IMR-90 (cell line): ENCODE data around the gene PLPP3. TPM values are rescaled to one million over a fixed set of nuclear protein-coding genes. Genes with fewer than 3 reads are reported as not detected.

ENCODE experiments used
- ATAC-seq: fragments of 200-7000 bp; cut with Tn5 transposase; 2 replicates; pipeline ENCODE4 v1.9.1; 2020; ENCODE audit warnings: low read depth, mild to moderate bottlenecking, moderate library complexity
- BruUV-seq: library from RNA; stranded (reverse); fragments of 400-500 nt; replicated peaks from 2 replicates; lab custom pipeline; 2021; lab: Mats Ljungman, UMichigan
- CTCF ChIA-PET: fragments of 300-600 bp; formaldehyde crosslinking; extraction: SDS; loops from one replicate; lab custom pipeline; 2021; ENCODE audit warnings: antibody characterized with exemption; lab: Yijun Ruan, JAX
- POLR2A ChIA-PET: fragments of 300-600 bp; sonication (Branson Sonifier 250); formaldehyde crosslinking; loops from one replicate; lab custom pipeline; 2022; ENCODE audit warnings: antibody characterized with exemption; ENCODE audit not compliant: unreplicated experiment; lab: Charles Lee
- DNase-seq: peaks from one replicate; pipeline ENCODE4 v3.0.0; 2013
- H2AFZ ChIP-seq: replicated peaks from 2 replicates; pipeline ENCODE3; 2013; ENCODE audit warnings: low read length, mild to moderate bottlenecking; ENCODE audit not compliant: poor library complexity
- H2AK5ac ChIP-seq: 2 replicates; pipeline ENCODE4 v1.6.1; 2013; ENCODE audit warnings: low read depth, low read length, inconsistent platforms
- H2AK9ac ChIP-seq: replicated peaks from 2 replicates; pipeline ENCODE3; 2013; ENCODE audit warnings: mild to moderate bottlenecking, low read depth, low read length, moderate library complexity; ENCODE audit not compliant: poor library complexity
- H2BK120ac ChIP-seq: 2 replicates; pipeline ENCODE4 v1.6.1; 2013; ENCODE audit warnings: low read depth, low read length, inconsistent platforms
- H2BK15ac ChIP-seq: 3 replicates; pipeline ENCODE4 v1.6.1; 2013; ENCODE audit warnings: low read depth, low read length, inconsistent platforms
- H2BK20ac ChIP-seq: 2 replicates; pipeline ENCODE4 v1.6.1; 2013; ENCODE audit warnings: low read depth, mild to moderate bottlenecking, inconsistent platforms, low read length, moderate library complexity
- H2BK5ac ChIP-seq: 2 replicates; pipeline ENCODE4 v1.6.1; 2013; ENCODE audit warnings: mild to moderate bottlenecking, low read depth, low read length, inconsistent platforms; ENCODE audit not compliant: poor library complexity, severe bottlenecking
- H3K14ac ChIP-seq: replicated peaks from 2 replicates; pipeline ENCODE4 v1.6.1; 2013; ENCODE audit warnings: low read depth, low read length, inconsistent platforms
- H3K18ac ChIP-seq: 2 replicates; pipeline ENCODE4 v1.6.1; 2013; ENCODE audit warnings: low read depth, low read length, control low read depth
- H3K23ac ChIP-seq: 2 replicates; pipeline ENCODE4 v1.6.1; 2013; ENCODE audit warnings: low read depth, low read length, inconsistent platforms
- H3K27ac ChIP-seq: 2 replicates; pipeline ENCODE4 v1.5.1; 2013; ENCODE audit warnings: mild to moderate bottlenecking, control low read depth, low read length; ENCODE audit not compliant: insufficient read depth
- H3K27me3 ChIP-seq: 2 replicates; pipeline ENCODE4 v1.6.1; 2013; ENCODE audit warnings: low read length; ENCODE audit not compliant: control insufficient read depth, insufficient read depth
- H3K36me3 ChIP-seq: 2 replicates; pipeline ENCODE4 v1.6.1; 2013; ENCODE audit warnings: low read length, mixed read lengths; ENCODE audit not compliant: control insufficient read depth, insufficient read depth
- H3K4ac ChIP-seq: 2 replicates; pipeline ENCODE4 v1.6.1; 2013; ENCODE audit warnings: low read depth, low read length, inconsistent platforms
- H3K4me1 ChIP-seq: 2 replicates; pipeline ENCODE4 v1.6.1; 2013; ENCODE audit warnings: low read length, mixed read lengths; ENCODE audit not compliant: control insufficient read depth, insufficient read depth
- H3K4me2 ChIP-seq: 2 replicates; pipeline ENCODE4 v1.6.1; 2013; ENCODE audit warnings: low read depth, mild to moderate bottlenecking, control low read depth, low read length, moderate library complexity
- H3K4me3 ChIP-seq: 2 replicates; pipeline ENCODE4 v1.5.1; 2013; ENCODE audit warnings: low read depth, mild to moderate bottlenecking, control low read depth, low read length, moderate library complexity; ENCODE audit not compliant: insufficient read depth
- H3K56ac ChIP-seq: 2 replicates; pipeline ENCODE4 v1.6.1; 2013; ENCODE audit warnings: low read length, inconsistent platforms; ENCODE audit not compliant: insufficient read depth; ENCODE audit errors: extremely low read depth
- H3K79me1 ChIP-seq, 2 experiments: 2 replicates each; pipeline ENCODE4 v1.6.1; 2013; ENCODE audit warnings: low read length in 2 of 2, inconsistent platforms in 1 of 2, low read depth in 1 of 2
- H3K9ac ChIP-seq: 2 replicates; pipeline ENCODE4 v1.6.1; 2013; ENCODE audit warnings: low read depth, low read length, control low read depth
- H3K9me1 ChIP-seq: 2 replicates; pipeline ENCODE4 v1.6.1; 2013; ENCODE audit warnings: low read length, inconsistent platforms; ENCODE audit not compliant: insufficient read depth
- H3K9me3 ChIP-seq: 2 replicates; pipeline ENCODE4 v1.6.1; 2013; ENCODE audit warnings: low read length; ENCODE audit not compliant: control insufficient read depth, insufficient read depth
- H4K20me1 ChIP-seq: 2 replicates; pipeline ENCODE4 v1.6.1; 2013; ENCODE audit warnings: low read length, inconsistent platforms; ENCODE audit not compliant: insufficient read depth
- H4K5ac ChIP-seq: 2 replicates; pipeline ENCODE4 v1.6.1; 2013; ENCODE audit warnings: mild to moderate bottlenecking, low read depth, low read length, control low read depth
- H4K8ac ChIP-seq, 2 experiments: 2 replicates each; pipeline ENCODE4 v1.6.1; 2013; ENCODE audit warnings: low read depth in 2 of 2, low read length in 2 of 2, control low read depth in 1 of 2, inconsistent platforms in 1 of 2
- H4K91ac ChIP-seq: 2 replicates; pipeline ENCODE4 v1.6.1; 2013; ENCODE audit warnings: low read depth, low read length, inconsistent platforms; ENCODE audit not compliant: insufficient read depth
- CEBPB ChIP-seq: IDR thresholded peaks from 2 replicates; pipeline ENCODE4 v1.6.1; 2012; ENCODE audit warnings: low read depth, low read length, improper control_type of control experiment
- CTCF ChIP-seq: conservative IDR thresholded peaks from 2 replicates; pipeline ENCODE4 v1.5.1; 2012; ENCODE audit warnings: mild to moderate bottlenecking, low read depth, low read length, improper control_type of control experiment
- WGBS, 2 experiments: methylation state at CpG; one replicate each; pipeline versions ENCODE4 v1.1.5 to v1.1.7; 2013; ENCODE audit warnings: missing lambda C conversion rate in 2 of 2; ENCODE audit not compliant: insufficient read length in 1 of 2; ENCODE audit errors: extremely low coverage in 2 of 2; 5-methylcytosine and 5-hydroxymethylcytosine counted together
- dilution Hi-C: fragments of 300-500 bp; cut with HindIII; formaldehyde crosslinking; loops from one replicate; pipeline ENCODE4 v1.14.3; 2018; ENCODE audit warnings: low sequenced_read_pairs; ENCODE audit not compliant: unreplicated experiment
- in situ Hi-C: fragments of 300-500 bp; cut with MboI; formaldehyde crosslinking; loops from 3 replicates; pipeline ENCODE4 v1.14.3; 2019; ENCODE audit warnings: low sequenced_read_pairs, inconsistent platforms, mixed read lengths
- intact Hi-C: fragments of 100-400 bp; cut with micrococcal nuclease; formaldehyde crosslinking; loops from 2 replicates; pipeline ENCODE4 v1.10.0; 2022
- polyA plus RNA-seq, 3 experiments: library from polyadenylated mRNA; depleted of rRNA; stranded (reverse); fragments of >200 nt; gene quantifications; 2 replicates each; pipeline ENCODE4 v1.2.3, GENCODE V29; 2012; ENCODE audit warnings: low replicate concordance in 1 of 3
- total RNA-seq: library from RNA; depleted of rRNA; stranded (reverse); fragments of >200 nt; gene quantifications from 2 replicates; pipeline ENCODE4 v1.2.3, GENCODE V29; 2012

The PLPP3 gene
- total and polyA plus RNA-seq, 2 of the 4 experiments (the other 2 are of a cell fraction), result 49.9 to 56.6 TPM

DNA sequence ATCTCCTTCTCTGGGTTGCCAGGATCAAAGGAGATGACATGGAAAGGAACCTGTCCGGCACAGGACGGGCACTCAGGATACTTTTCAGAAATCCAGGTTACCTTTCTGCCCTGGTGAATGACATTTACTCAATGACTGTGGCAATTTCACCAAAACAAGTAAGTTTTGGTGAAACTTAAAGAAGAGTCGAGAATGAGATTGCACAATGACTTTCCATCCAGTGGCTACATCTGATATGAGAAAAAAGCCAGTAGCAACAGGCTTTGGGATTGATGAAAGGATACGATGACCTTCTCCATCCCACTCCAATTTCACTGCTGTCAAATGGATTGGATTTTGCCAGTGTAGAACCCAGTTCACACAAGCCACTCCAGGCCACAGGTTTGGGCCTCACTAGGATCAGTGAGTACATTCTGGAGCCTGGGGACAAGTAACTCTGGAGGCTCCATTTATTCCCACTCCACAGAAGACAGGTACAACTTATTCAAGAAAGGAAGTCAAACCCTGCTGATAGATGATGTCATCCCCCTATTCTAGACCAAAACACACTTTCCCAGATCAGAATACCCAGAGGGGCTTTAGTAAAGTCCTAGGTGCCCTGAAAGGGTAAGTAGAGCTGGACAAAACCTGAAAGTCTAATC lies 63.3 kb downstream of the PLPP3 start:
- Histone ChIP-seq H3K9ac (no peak overlapping the region), H3K9me3 (no peaks in the 10 kb centered on the region), H3K4me1 (peaks cover 5% of the 10 kb centered on the region; the same call in 1 of the 2 replicates), H3K56ac (no peak overlapping the region), H3K36me3 (peaks cover 76% of the 10 kb centered on the region), H3K27ac (no peak overlapping the region), H4K91ac (no peak overlapping the region), H2BK20ac (no peak overlapping the region), H3K18ac (no peak overlapping the region), H4K5ac (no peak overlapping the region), H2AFZ (no peak overlapping the region), H4K8ac (no peak overlapping the region), H3K23ac (no peak overlapping the region), H4K20me1 (peaks cover 24% of the 10 kb centered on the region), H2BK120ac (no peak overlapping the region), H3K4me2 (no peak overlapping the region), H2BK5ac (no peak overlapping the region), H2BK15ac (no peak overlapping the region), H3K79me1 (peaks cover 3 to 62% of the 10 kb centered on the region in 2 experiments; a peak in 3 of 4 replicates), H3K9me1 (peaks cover 25% of the 10 kb centered on the region), H2AK9ac (no peak overlapping the region), H3K4ac (no peak overlapping the region), H2AK5ac (no peak overlapping the region), H3K14ac (no peak overlapping the region), H3K27me3 (no peaks in the 10 kb centered on the region), H3K4me3 (no peak overlapping the region)
- no CpG with 5 or more reads among the region's 4 CpGs for WGBS, 2 experiments
- ChIA-PET POLR2A (interaction anchor here (0.6 kb wide), 1 partner anchor 11 kb away, joined by 7 read pairs; no protein-coding TSS in a partner anchor), CTCF (no interaction called here)
- BruUV-seq, result no TSS peak
- intact Hi-C loops, result no loop called here
- TF ChIP-seq CEBPB (peak; percentile 58), CTCF (no peak)
- in situ Hi-C loops, result no loop called here
- no peak for ATAC-seq
- no peak for DNase-seq
- dilution Hi-C loops, result no loop called here
